ENCODE data around the gene ZCWPW2.

ZCWPW2 gene

GRCh38 chr3:28348629-28349468, at the start of gene ZCWPW2, which contains the start of gene AZI2:
ZCWPW2 (plus strand) TSS chr3:28348721; CDS start chr3:28413069, 64,348 bp downstream.
AZI2 (minus strand) TSS chr3:28348824; CDS start chr3:28340617, 8,207 bp downstream.
- peaks cover 3% of the 10 kb centered on the region; the same call in 1 of the 2 replicates for H3K9me3 ChIP-seq (ENCODE audit: control insufficient read depth, insufficient read depth, low read depth, low read length)
- no peaks in the 10 kb centered on the region for H3K36me3 ChIP-seq (ENCODE audit: control insufficient read depth, insufficient read depth, low read length)
- H3K4me1 ChIP-seq (ENCODE audit: control insufficient read depth, insufficient read depth, low read length): peaks cover 9% of the 10 kb centered on the region; the same call in 1 of the 2 replicates
- peak within 1 kb of the TSS; percentile 94 for H3K27ac ChIP-seq (ENCODE audit: low read depth, low read length)
- no peaks in the 10 kb centered on the region for H3K27me3 ChIP-seq (ENCODE audit: control insufficient read depth, insufficient read depth, low read length)
- peak within 1 kb of the TSS; percentile 92 for H3K9ac ChIP-seq (ENCODE audit: low read length)
- H3K4me3 ChIP-seq (ENCODE audit: low read depth, low read length): peak within 1 kb of the TSS; percentile 91

- Histone ChIP-seq H3K36me3 (ENCODE audit: control insufficient read depth, insufficient read depth, low read length) (no peaks in the 10 kb centered on the region), H3K4me1 (ENCODE audit: control insufficient read depth, insufficient read depth, low read length) (no peaks in the 10 kb centered on the region), H3K9me3 (ENCODE audit: control insufficient read depth, insufficient read depth, low read depth, low read length) (no peaks in the 10 kb centered on the region), H3K27me3 (ENCODE audit: control insufficient read depth, insufficient read depth, low read length) (no peaks in the 10 kb centered on the region), H3K9ac (ENCODE audit: low read length) (no peak overlapping the region), H3K4me3 (ENCODE audit: low read depth, low read length) (no peak overlapping the region), H3K27ac (ENCODE audit: low read depth, low read length) (no peak overlapping the region)
These were observed 48.8 kb upstream of the ZCWPW2 start for GRCh38 chr3:28299705-28300104.

DNA sequence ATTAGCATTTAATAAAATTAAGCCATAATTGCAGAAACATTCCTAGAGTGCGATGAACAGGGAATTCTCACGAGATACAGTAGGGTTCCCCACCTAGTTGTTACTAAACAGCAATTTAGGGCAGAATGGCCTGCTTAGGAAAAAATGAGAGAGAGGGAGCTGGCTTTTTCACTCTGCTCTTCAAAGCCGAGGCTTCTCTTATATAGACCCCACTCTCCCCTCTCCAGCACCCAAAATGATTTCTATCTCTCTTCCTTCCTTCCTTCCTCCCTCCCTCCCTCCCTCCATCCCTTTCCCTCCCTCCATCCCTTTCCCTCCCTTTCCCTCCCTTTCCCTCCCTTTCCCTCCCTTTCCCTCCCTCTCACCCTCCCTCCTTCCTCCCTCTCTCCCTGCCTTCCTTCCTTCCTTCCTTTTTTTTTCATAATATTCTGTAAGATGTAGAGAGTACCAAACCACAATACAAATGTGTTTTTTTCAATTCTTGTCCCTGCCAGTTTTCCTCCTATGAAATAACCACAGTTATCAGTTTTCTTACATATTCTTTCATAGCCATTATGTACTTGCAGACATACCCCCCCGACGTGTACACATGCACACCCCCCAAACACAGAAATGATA, 48.1 kb upstream of the ZCWPW2 start:
- Histone ChIP-seq H3K9ac (ENCODE audit: low read length) (no peak overlapping the region), H3K4me3 (ENCODE audit: low read depth, low read length) (no peak overlapping the region), H3K27me3 (ENCODE audit: control insufficient read depth, insufficient read depth, low read length) (no peaks in the 10 kb centered on the region), H3K4me1 (ENCODE audit: control insufficient read depth, insufficient read depth, low read length) (no peaks in the 10 kb centered on the region), H3K27ac (ENCODE audit: low read depth, low read length) (no peak overlapping the region), H3K9me3 (ENCODE audit: control insufficient read depth, insufficient read depth, low read depth, low read length) (no peaks in the 10 kb centered on the region), H3K36me3 (ENCODE audit: control insufficient read depth, insufficient read depth, low read length) (no peaks in the 10 kb centered on the region)

- Histone ChIP-seq H3K27ac (ENCODE audit: low read depth, low read length) (no peak overlapping the region), H3K4me3 (ENCODE audit: low read depth, low read length) (no peak overlapping the region), H3K9me3 (ENCODE audit: control insufficient read depth, insufficient read depth, low read depth, low read length) (no peaks in the 10 kb centered on the region), H3K27me3 (ENCODE audit: control insufficient read depth, insufficient read depth, low read length) (no peaks in the 10 kb centered on the region), H3K9ac (ENCODE audit: low read length) (no peak overlapping the region), H3K36me3 (ENCODE audit: control insufficient read depth, insufficient read depth, low read length) (no peaks in the 10 kb centered on the region), H3K4me1 (ENCODE audit: control insufficient read depth, insufficient read depth, low read length) (no peaks in the 10 kb centered on the region)
These were observed 46.8 kb upstream of the ZCWPW2 start for GRCh38 chr3:28301688-28302087.

DNA sequence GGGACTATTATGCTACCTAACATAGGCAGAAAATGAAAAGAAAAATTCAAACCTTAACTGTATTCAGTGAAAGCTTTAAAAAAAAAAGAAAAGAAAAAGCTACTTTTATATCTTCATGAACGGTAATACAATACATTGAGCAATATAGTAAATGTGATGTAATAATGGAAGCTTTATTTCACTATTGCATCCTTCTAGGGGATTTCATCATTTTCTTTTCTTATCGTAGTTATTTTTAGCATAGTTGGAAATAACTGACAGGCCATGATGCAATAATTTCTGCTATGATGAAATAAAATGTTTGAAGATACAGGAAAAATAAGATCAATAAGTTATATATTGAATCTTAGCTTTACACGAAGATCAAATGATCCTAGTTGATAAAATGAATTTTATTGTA, 40.3 kb upstream of the ZCWPW2 start:
- Histone ChIP-seq H3K4me3 (ENCODE audit: low read depth, low read length) (no peak overlapping the region), H3K27me3 (ENCODE audit: control insufficient read depth, insufficient read depth, low read length) (no peaks in the 10 kb centered on the region), H3K4me1 (ENCODE audit: control insufficient read depth, insufficient read depth, low read length) (peaks cover 8% of the 10 kb centered on the region; the same call in 1 of the 2 replicates), H3K9ac (ENCODE audit: low read length) (no peak overlapping the region), H3K27ac (ENCODE audit: low read depth, low read length) (no peak overlapping the region), H3K9me3 (ENCODE audit: control insufficient read depth, insufficient read depth, low read depth, low read length) (no peaks in the 10 kb centered on the region), H3K36me3 (ENCODE audit: control insufficient read depth, insufficient read depth, low read length) (no peaks in the 10 kb centered on the region)

DNA sequence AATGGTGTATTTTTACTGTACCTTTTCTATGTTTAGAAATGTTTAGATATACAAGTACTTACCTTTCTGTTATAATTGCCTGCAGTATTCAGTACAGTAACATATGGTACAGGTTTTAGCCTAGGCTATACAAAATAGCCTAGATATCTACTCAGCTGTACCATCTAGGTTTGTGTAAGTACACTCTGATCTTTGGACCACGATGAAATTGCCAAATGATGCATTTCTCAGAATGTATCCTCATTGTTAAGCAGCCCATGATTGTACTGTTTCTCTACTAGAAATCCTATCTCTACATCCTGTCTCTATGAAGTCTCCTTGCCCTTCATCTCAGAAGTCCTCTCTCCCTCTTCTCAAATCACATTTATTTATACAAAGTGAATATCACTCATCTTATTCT, 32.8 kb upstream of the ZCWPW2 start:
- H3K9ac ChIP-seq (ENCODE audit: low read length): no peak overlapping the region
- no peaks in the 10 kb centered on the region for H3K27me3 ChIP-seq (ENCODE audit: control insufficient read depth, insufficient read depth, low read length)
- no peaks in the 10 kb centered on the region for H3K4me1 ChIP-seq (ENCODE audit: control insufficient read depth, insufficient read depth, low read length)
- no peak overlapping the region for H3K4me3 ChIP-seq (ENCODE audit: low read depth, low read length)
- no peak overlapping the region for H3K27ac ChIP-seq (ENCODE audit: low read depth, low read length)
- no peaks in the 10 kb centered on the region for H3K9me3 ChIP-seq (ENCODE audit: control insufficient read depth, insufficient read depth, low read depth, low read length)
- peaks cover 4% of the 10 kb centered on the region; the same call in 1 of the 2 replicates for H3K36me3 ChIP-seq (ENCODE audit: control insufficient read depth, insufficient read depth, low read length)

DNA sequence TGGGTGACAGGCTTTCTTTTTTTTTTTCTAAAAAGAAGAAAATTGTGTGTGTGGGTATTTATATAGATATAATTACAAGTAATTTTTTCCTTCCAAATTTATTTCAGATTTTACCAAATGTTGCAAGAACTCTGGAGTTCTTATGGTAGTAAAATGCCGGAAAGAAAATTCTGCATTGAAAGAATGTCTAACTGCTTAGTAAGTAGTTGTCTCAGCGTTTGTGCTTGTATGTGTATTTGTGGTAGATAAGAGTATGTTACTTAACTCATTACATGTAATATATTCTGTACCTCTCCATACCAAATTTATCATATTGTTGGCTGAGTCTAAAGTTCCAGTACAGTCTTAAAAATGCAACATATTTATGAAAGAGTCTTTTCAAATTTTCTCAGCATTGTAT, 32.3 kb upstream of the ZCWPW2 start:
- Histone ChIP-seq H3K9ac (ENCODE audit: low read length) (no peak overlapping the region), H3K27me3 (ENCODE audit: control insufficient read depth, insufficient read depth, low read length) (no peaks in the 10 kb centered on the region), H3K4me3 (ENCODE audit: low read depth, low read length) (no peak overlapping the region), H3K36me3 (ENCODE audit: control insufficient read depth, insufficient read depth, low read length) (peaks cover 4% of the 10 kb centered on the region; the same call in 1 of the 2 replicates), H3K9me3 (ENCODE audit: control insufficient read depth, insufficient read depth, low read depth, low read length) (no peaks in the 10 kb centered on the region), H3K4me1 (ENCODE audit: control insufficient read depth, insufficient read depth, low read length) (no peaks in the 10 kb centered on the region), H3K27ac (ENCODE audit: low read depth, low read length) (no peak overlapping the region)

GRCh38 chr3:28317438-28318022, 31.0 kb upstream of the ZCWPW2 start:
- Histone ChIP-seq H3K9ac (ENCODE audit: low read length) (no peak overlapping the region), H3K4me1 (ENCODE audit: control insufficient read depth, insufficient read depth, low read length) (no peaks in the 10 kb centered on the region), H3K4me3 (ENCODE audit: low read depth, low read length) (no peak overlapping the region), H3K9me3 (ENCODE audit: control insufficient read depth, insufficient read depth, low read depth, low read length) (no peaks in the 10 kb centered on the region), H3K27me3 (ENCODE audit: control insufficient read depth, insufficient read depth, low read length) (no peaks in the 10 kb centered on the region), H3K27ac (ENCODE audit: low read depth, low read length) (no peak overlapping the region), H3K36me3 (ENCODE audit: control insufficient read depth, insufficient read depth, low read length) (peaks cover 7% of the 10 kb centered on the region; the same call in 1 of the 2 replicates)

DNA sequence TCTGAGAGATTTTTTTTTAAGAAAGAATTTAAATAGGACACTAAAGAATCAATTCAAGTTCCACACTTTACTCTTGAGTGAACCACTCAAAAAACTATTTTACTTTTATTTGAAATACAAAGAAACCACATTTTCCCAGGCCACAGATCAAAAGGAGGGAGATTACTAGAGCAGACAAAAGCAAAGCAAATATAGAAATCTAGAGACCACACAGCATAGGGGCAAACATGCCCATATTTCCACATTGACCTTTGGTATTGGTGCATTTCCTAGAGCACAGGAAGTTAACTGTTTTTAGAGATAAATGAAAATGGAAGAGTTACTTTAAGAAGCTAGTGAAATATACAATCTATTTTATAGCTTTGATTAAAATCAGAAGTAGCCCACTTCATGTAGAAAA, 27.5 kb upstream of the ZCWPW2 start:
- no peak overlapping the region for H3K9ac ChIP-seq (ENCODE audit: low read length)
- no peak overlapping the region for H3K27ac ChIP-seq (ENCODE audit: low read depth, low read length)
- no peaks in the 10 kb centered on the region for H3K9me3 ChIP-seq (ENCODE audit: control insufficient read depth, insufficient read depth, low read depth, low read length)
- H3K36me3 ChIP-seq (ENCODE audit: control insufficient read depth, insufficient read depth, low read length): peaks cover 27% of the 10 kb centered on the region
- H3K4me3 ChIP-seq (ENCODE audit: low read depth, low read length): no peak overlapping the region
- no peaks in the 10 kb centered on the region for H3K27me3 ChIP-seq (ENCODE audit: control insufficient read depth, insufficient read depth, low read length)
- no peaks in the 10 kb centered on the region for H3K4me1 ChIP-seq (ENCODE audit: control insufficient read depth, insufficient read depth, low read length)

GRCh38 chr3:28322464-28322863, 26.1 kb upstream of the ZCWPW2 start:
- Histone ChIP-seq H3K27me3 (ENCODE audit: control insufficient read depth, insufficient read depth, low read length) (no peaks in the 10 kb centered on the region), H3K4me1 (ENCODE audit: control insufficient read depth, insufficient read depth, low read length) (no peaks in the 10 kb centered on the region), H3K9ac (ENCODE audit: low read length) (no peak overlapping the region), H3K36me3 (ENCODE audit: control insufficient read depth, insufficient read depth, low read length) (peaks cover 31% of the 10 kb centered on the region), H3K9me3 (ENCODE audit: control insufficient read depth, insufficient read depth, low read depth, low read length) (no peaks in the 10 kb centered on the region), H3K4me3 (ENCODE audit: low read depth, low read length) (no peak overlapping the region), H3K27ac (ENCODE audit: low read depth, low read length) (no peak overlapping the region)

- H3K9me3 ChIP-seq (ENCODE audit: control insufficient read depth, insufficient read depth, low read depth, low read length): no peaks in the 10 kb centered on the region
- H3K9ac ChIP-seq (ENCODE audit: low read length): no peak overlapping the region
- H3K4me3 ChIP-seq (ENCODE audit: low read depth, low read length): no peak overlapping the region
- no peaks in the 10 kb centered on the region for H3K4me1 ChIP-seq (ENCODE audit: control insufficient read depth, insufficient read depth, low read length)
- no peaks in the 10 kb centered on the region for H3K27me3 ChIP-seq (ENCODE audit: control insufficient read depth, insufficient read depth, low read length)
- H3K36me3 ChIP-seq (ENCODE audit: control insufficient read depth, insufficient read depth, low read length): peaks cover 35% of the 10 kb centered on the region
- H3K27ac ChIP-seq (ENCODE audit: low read depth, low read length): no peak overlapping the region
These were observed 22.0 kb upstream of the ZCWPW2 start for GRCh38 chr3:28326458-28326926.

Data from HUES6 (cell line).